ENCODE data around the gene KRT77.

DNA sequence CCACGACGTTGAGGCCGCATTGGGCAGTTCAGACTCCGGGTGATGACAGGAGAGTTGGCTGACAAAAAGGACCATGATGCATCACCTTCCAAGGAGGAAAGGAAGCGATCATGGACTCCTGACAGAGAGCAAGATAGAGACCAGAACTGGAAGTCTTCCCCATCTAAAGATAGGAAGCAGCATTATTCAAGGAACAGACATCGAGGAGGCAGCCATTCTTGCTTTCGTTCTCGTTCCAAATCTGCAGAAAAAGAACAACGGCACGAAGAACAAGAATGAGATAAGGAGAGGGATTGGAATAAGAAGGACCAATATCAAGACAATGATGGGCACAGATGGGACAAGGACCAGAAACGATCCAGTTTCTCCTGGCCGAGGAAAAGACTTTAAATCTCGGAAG is 27.1 kb upstream of the KRT77 start:
- TF ChIP-seq RAD21 (IDR thresholded peaks at IDR 0.05; ENCODE audit: low read length): no peak
- no peak for TF ChIP-seq CTCF (IDR thresholded peaks at IDR 0.05)
- TF ChIP-seq USF1 (IDR thresholded peaks at IDR 0.05; ENCODE audit: borderline replicate concordance, low read depth): no peak
- TF ChIP-seq GABPA (IDR thresholded peaks at IDR 0.05; ENCODE audit: low read depth): no peak
- TF ChIP-seq, protein P1, sequence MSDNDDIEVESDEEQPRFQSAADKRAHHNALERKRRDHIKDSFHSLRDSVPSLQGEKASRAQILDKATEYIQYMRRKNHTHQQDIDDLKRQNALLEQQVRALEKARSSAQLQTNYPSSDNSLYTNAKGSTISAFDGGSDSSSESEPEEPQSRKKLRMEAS (IDR thresholded peaks at IDR 0.05; ENCODE audit: low read depth): no peak
- TF ChIP-seq TAF1 (IDR thresholded peaks at IDR 0.05; ENCODE audit: borderline replicate concordance, low read depth, low read length): no peak
- TF ChIP-seq NRF1 (IDR thresholded peaks at IDR 0.05; ENCODE audit: low read depth, low read length): no peak
- TF ChIP-seq IRF3 (IDR thresholded peaks at IDR 0.05; ENCODE audit: low read depth, low read length): no peak

Measured in SK-N-SH (cell line).